Fibroblast of skin of scalp (primary cell): ENCODE data around the gene RALGAPA2.

Experiments used
- DNase-seq: peaks from one replicate; pipeline ENCODE4 v3.0.0-alpha.2; 2013

The RALGAPA2 gene

GRCh38 chr20:20528861-20529260 is 183.6 kb downstream of the RALGAPA2 start:
- DNase-seq = no peak

GRCh38 chr20:20527661-20528060 is 184.8 kb downstream of the RALGAPA2 start:
- no peak for DNase-seq

- no peak for DNase-seq
Measured at GRCh38 chr20:20525756-20526155, 186.7 kb downstream of the RALGAPA2 start.

- DNase-seq = no peak
Measured at GRCh38 chr20:20525214-20525613, 187.2 kb downstream of the RALGAPA2 start.

GRCh38 chr20:20524756-20525155 is 187.7 kb downstream of the RALGAPA2 start:
- no peak for DNase-seq

- DNase-seq = no peak
Measured at GRCh38 chr20:20521736-20522135, 190.7 kb downstream of the RALGAPA2 start.

GRCh38 chr20:20520776-20521175 is 191.7 kb downstream of the RALGAPA2 start:
- peak; percentile 2 for DNase-seq

GRCh38 chr20:20519269-20519668 is 193.2 kb downstream of the RALGAPA2 start:
- DNase-seq = no peak

- DNase-seq = no peak
Measured at GRCh38 chr20:20518263-20518662, 194.2 kb downstream of the RALGAPA2 start.

- DNase-seq = no peak
Measured at GRCh38 chr20:20517296-20517695, 195.1 kb downstream of the RALGAPA2 start.

- no peak for DNase-seq
Measured at GRCh38 chr20:20513720-20514119, 198.7 kb downstream of the RALGAPA2 start.

- DNase-seq = no peak
Measured at GRCh38 chr20:20505554-20505953, 206.9 kb downstream of the RALGAPA2 start.

- no peak for DNase-seq
Measured at GRCh38 chr20:20503777-20504530, 208.5 kb downstream of the RALGAPA2 start.

GRCh38 chr20:20501128-20501527 is 211.3 kb downstream of the RALGAPA2 start:
- DNase-seq = no peak

GRCh38 chr20:20500312-20500711 is 212.1 kb downstream of the RALGAPA2 start:
- DNase-seq = no peak

GRCh38 chr20:20499439-20499838 is 213.0 kb downstream of the RALGAPA2 start:
- DNase-seq = no peak

GRCh38 chr20:20498076-20498861 is 214.2 kb downstream of the RALGAPA2 start:
- DNase-seq = no peak

GRCh38 chr20:20497242-20497978 is 215.0 kb downstream of the RALGAPA2 start:
- DNase-seq = no peak

- DNase-seq = no peak
Measured at GRCh38 chr20:20495729-20496503, 216.5 kb downstream of the RALGAPA2 start.

GRCh38 chr20:20493701-20494100 is 218.7 kb downstream of the RALGAPA2 start:
- no peak for DNase-seq

- DNase-seq = no peak
Measured at GRCh38 chr20:20492521-20493332, 219.7 kb downstream of the RALGAPA2 start.
